ENCODE measurements around the gene RAP1GAP.

Gene RAP1GAP

DNA sequence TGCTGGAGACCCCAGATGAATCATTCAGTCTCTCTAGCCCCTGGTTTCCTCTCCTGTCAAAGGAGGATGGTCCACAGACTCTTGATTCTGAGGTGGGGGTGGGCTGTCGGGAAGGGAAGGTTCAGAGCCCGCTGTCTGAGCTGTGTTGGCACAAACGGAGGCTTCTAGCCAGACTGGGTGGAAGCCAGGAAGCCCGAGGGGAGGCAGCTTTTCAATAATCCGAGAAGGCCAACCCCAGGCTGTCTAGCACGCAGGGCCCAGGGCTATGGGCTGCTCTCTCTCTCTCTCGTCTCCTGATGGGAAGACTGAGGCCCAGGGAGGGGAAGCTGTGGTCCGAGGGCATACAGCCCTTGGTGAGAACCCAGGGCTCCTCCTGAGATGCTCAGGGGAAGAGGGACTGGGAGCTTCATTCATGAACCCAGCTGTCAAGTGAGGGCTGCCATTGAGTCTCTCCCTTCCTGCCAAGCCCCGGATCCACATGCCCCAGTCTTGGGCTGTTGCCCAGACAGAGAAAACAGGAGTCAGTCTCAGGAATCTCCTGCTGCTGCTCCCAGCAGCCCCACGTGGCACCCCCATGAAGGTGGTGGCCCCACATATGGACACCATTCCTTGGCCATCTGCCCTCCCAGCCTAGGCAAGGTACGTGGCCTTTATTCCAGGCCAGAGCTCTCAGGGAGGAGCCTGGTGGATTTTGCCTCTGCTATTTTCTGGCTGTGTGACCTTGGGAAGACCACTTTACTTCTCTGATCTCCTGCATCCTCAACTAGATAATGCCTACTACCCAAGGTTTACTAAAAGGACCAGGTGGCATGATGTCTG, 44.4 kb downstream of the RAP1GAP start:
- TF ChIP-seq Cebpa-rat (IDR thresholded peaks at IDR 0.05), result no peak
- no peak overlapping the region for H3K4me2 ChIP-seq
- peaks cover 0 to 25% (median 0%) of the 10 kb centered on the region in 11 experiments; a peak in 7 of 22 replicates for H4K20me1 ChIP-seq
- no peaks in the 10 kb centered on the region for H3K9me3 ChIP-seq (replicated peaks in 1 of 11)
- H3K27me3 ChIP-seq, result peaks cover 0 to 4% (median 0%) of the 10 kb centered on the region in 11 experiments; a peak in 1 of 22 replicates
- H3K4me1 ChIP-seq, result peaks cover 14 to 32% (median 21%) of the 10 kb centered on the region in 10 experiments
- H3K27ac ChIP-seq, result no peak overlapping the region
- no peak overlapping the region for H3K4me3 ChIP-seq
- H3K9ac ChIP-seq, result no peak overlapping the region
- H3K36me3 ChIP-seq, result no peaks in the 10 kb centered on the region

GRCh38 chr1:21623410-21623961, 45.7 kb downstream of the RAP1GAP start:
- peak overlapping the region; percentile 15 to 64 (median 51); a peak in 21 of 22 replicates for H3K4me2 ChIP-seq
- H3K36me3 ChIP-seq, result no peaks in the 10 kb centered on the region
- H3K4me3 ChIP-seq, result no peak overlapping the region
- no peak overlapping the region for H3K27ac ChIP-seq
- peaks cover 0 to 28% (median 0%) of the 10 kb centered on the region in 11 experiments; a peak in 6 of 22 replicates for H4K20me1 ChIP-seq
- peaks cover 0 to 9% (median 0%) of the 10 kb centered on the region in 11 experiments; a peak in 1 of 22 replicates for H3K27me3 ChIP-seq
- TF ChIP-seq Cebpa-rat (IDR thresholded peaks at IDR 0.05), result no peak
- H3K4me1 ChIP-seq, result peaks cover 7 to 29% (median 15%) of the 10 kb centered on the region in 10 experiments
- H3K9ac ChIP-seq, result peak overlapping the region in 3 of 11 experiments; percentile 12 to 25 (median 17); a peak in 2 of 22 replicates
- no peaks in the 10 kb centered on the region for H3K9me3 ChIP-seq (replicated peaks in 1 of 11)

DNA sequence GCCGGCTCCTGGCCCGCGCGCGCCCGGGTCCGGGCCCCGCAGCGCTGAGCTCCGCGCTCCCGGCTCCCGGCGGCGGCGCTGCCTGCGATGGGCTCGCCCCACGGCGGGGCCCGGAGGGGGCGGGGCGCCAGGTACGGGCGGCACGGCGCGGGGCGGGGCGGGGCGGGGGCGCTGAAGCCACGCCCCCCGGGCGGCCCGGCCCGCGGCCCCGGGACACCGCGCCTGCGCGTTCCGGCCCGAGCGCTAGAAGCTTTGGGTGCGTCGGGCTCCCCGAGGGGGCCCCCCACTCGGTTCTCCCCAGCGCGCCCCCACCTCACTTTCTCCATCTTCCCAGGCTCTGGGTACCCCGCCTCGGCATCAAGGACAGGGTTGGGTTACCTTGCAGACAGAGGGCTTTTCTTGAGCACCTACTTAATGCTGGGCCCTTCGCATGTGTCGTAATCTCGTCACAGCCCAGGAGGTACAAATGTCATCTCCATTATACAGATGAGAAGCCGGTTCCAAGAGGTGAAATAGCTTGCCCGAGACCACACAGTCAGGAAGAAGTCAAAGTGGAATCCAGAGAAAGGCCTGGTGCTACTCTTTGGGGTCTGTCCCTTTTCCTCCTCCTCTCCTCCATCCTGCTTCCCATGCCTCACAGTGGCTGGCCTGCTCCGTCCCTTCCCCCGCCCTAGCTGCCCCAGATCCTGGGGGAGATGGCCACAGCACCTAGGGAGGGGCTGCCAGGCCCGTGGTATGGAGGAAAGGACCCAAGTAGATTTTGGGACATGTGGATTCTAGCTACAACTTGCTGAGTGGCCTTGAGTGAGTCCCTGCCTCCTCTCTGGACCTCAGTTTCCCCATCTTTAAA, 46.5 kb downstream of the RAP1GAP start:
- Histone ChIP-seq H3K27ac (no peak overlapping the region), H3K27me3 (peaks cover 0 to 9% (median 0%) of the 10 kb centered on the region in 11 experiments; a peak in 1 of 22 replicates), H3K4me3 (no peak overlapping the region), H3K36me3 (no peaks in the 10 kb centered on the region), H3K4me1 (peaks cover 7 to 29% (median 15%) of the 10 kb centered on the region in 10 experiments), H3K4me2 (peak overlapping the region; percentile 15 to 64 (median 51); a peak in 21 of 22 replicates), H3K9me3 (replicated peaks in 1 of 11) (no peaks in the 10 kb centered on the region), H4K20me1 (peaks cover 0 to 32% (median 0%) of the 10 kb centered on the region in 11 experiments; a peak in 6 of 22 replicates), H3K9ac (peak overlapping the region in 3 of 11 experiments; percentile 12 to 25 (median 17); a peak in 2 of 22 replicates)
- peak in 1 of 11 experiments; percentile 47; a peak in 1 of 22 replicates for TF ChIP-seq Cebpa-rat (IDR thresholded peaks at IDR 0.05)

- Histone ChIP-seq H3K9ac (no peak overlapping the region), H3K27ac (no peak overlapping the region), H4K20me1 (peaks cover 0 to 40% (median 0%) of the 10 kb centered on the region in 11 experiments; a peak in 6 of 22 replicates)
Measured at GRCh38 chr1:21621761-21622436, 47.3 kb downstream of the RAP1GAP start.

DNA sequence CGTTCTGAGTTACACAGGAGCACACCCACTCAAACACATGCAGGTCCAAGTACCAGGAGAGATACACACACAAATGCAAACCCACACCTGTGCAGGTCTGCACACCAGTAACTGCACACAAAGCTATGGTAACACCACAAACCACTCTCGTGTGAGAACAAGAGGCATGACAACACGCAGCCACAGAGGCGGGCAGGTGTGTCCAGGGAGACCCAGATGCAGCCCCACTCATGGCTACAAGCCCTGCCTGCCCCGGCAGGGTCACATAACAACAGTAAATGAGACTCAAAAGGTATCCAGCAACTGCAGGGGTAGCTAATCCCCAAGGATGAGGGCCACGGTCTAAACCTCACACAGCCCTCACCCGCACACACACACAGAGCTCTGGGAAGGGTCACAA, 48.1 kb downstream of the RAP1GAP start:
- H3K4me3 ChIP-seq, result no peak overlapping the region
- peaks cover 14 to 29% (median 16%) of the 10 kb centered on the region in 10 experiments for H3K4me1 ChIP-seq

More at GRCh38 chr1:21621761-21622436, 47.3 kb downstream of the RAP1GAP start:
- H3K4me1 ChIP-seq, result peaks cover 7 to 29% (median 15%) of the 10 kb centered on the region in 10 experiments
- peaks cover 0 to 9% (median 0%) of the 10 kb centered on the region in 11 experiments; a peak in 1 of 22 replicates for H3K27me3 ChIP-seq
- no peak for TF ChIP-seq Cebpa-rat (IDR thresholded peaks at IDR 0.05)
- H3K36me3 ChIP-seq, result no peaks in the 10 kb centered on the region
- H3K9me3 ChIP-seq (replicated peaks in 1 of 11), result no peaks in the 10 kb centered on the region
- H3K4me2 ChIP-seq, result no peak overlapping the region
- no peak overlapping the region for H3K4me3 ChIP-seq

DNA sequence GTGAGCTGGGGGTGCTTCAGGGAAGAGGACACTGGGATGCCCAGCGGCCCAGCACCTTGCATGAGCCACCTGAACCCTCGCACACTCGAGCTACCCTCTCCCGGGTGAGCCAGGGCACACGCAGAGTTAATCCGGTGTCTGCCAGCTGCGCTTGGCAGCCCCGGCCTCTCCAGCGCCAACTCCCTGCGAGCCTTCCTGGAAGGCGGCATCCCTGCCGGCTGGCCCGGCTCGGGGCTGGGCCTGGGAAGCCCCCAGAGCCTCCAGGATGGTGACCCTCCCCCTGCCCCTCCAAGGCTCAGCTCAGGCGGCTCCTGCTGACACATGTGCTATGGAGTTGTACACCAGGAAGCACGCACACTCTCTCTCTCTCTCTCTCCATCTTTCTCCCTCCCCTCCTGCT, 48.7 kb downstream of the RAP1GAP start:
- Histone ChIP-seq H4K20me1 (peaks cover 0 to 38% (median 0%) of the 10 kb centered on the region in 11 experiments; a peak in 6 of 22 replicates), H3K36me3 (no peaks in the 10 kb centered on the region), H3K27me3 (peaks cover 0 to 9% (median 0%) of the 10 kb centered on the region in 11 experiments; a peak in 1 of 22 replicates), H3K27ac (no peak overlapping the region), H3K4me3 (no peak overlapping the region), H3K4me2 (peak overlapping the region in 5 of 11 experiments; percentile 4 to 25 (median 20); a peak in 3 of 22 replicates), H3K9ac (no peak overlapping the region), H3K9me3 (replicated peaks in 1 of 11) (no peaks in the 10 kb centered on the region), H3K4me1 (peaks cover 14 to 29% (median 19%) of the 10 kb centered on the region in 10 experiments)
- no peak for TF ChIP-seq Cebpa-rat (IDR thresholded peaks at IDR 0.05)

More for the DNA sequence above, 48.1 kb downstream of the RAP1GAP start:
- Histone ChIP-seq H3K27ac (no peak overlapping the region), H4K20me1 (peaks cover 0 to 44% (median 0%) of the 10 kb centered on the region in 11 experiments; a peak in 6 of 22 replicates), H3K4me2 (no peak overlapping the region), H3K36me3 (no peaks in the 10 kb centered on the region), H3K27me3 (peaks cover 0 to 9% (median 0%) of the 10 kb centered on the region in 11 experiments; a peak in 1 of 22 replicates), H3K9me3 (replicated peaks in 1 of 11) (no peaks in the 10 kb centered on the region), H3K9ac (no peak overlapping the region)
- TF ChIP-seq Cebpa-rat (IDR thresholded peaks at IDR 0.05), result no peak

GRCh38 chr1:21620011-21620410, 49.1 kb downstream of the RAP1GAP start:
- H3K9me3 ChIP-seq (replicated peaks in 1 of 11), result no peaks in the 10 kb centered on the region
- TF ChIP-seq Cebpa-rat (IDR thresholded peaks at IDR 0.05), result no peak
- no peak overlapping the region for H3K4me3 ChIP-seq
- H3K4me2 ChIP-seq, result peak overlapping the region in 5 of 11 experiments; percentile 4 to 25 (median 20); a peak in 3 of 22 replicates
- H3K36me3 ChIP-seq, result no peaks in the 10 kb centered on the region
- H3K4me1 ChIP-seq, result peaks cover 14 to 29% (median 19%) of the 10 kb centered on the region in 10 experiments
- no peak overlapping the region for H3K9ac ChIP-seq
- peaks cover 0 to 37% (median 0%) of the 10 kb centered on the region in 11 experiments; a peak in 6 of 22 replicates for H4K20me1 ChIP-seq
- H3K27ac ChIP-seq, result no peak overlapping the region
- H3K27me3 ChIP-seq, result peaks cover 0 to 9% (median 0%) of the 10 kb centered on the region in 11 experiments; a peak in 1 of 22 replicates
